Measurements from ENCODE around the gene SERPINA3.

The SERPINA3 gene

GRCh38 chr14:94659901-94660300 is 47.7 kb downstream of the SERPINA3 start:
- no peak for DNase-seq

GRCh38 chr14:94660306-94660946 is 48.2 kb downstream of the SERPINA3 start:
- DNase-seq = no peak

GRCh38 chr14:94663538-94663937 is 51.3 kb downstream of the SERPINA3 start:
- DNase-seq = no peak

GRCh38 chr14:94663965-94664704 is 51.9 kb downstream of the SERPINA3 start:
- no peak for DNase-seq

GRCh38 chr14:94665121-94665520 is 52.9 kb downstream of the SERPINA3 start:
- DNase-seq = no peak

GRCh38 chr14:94665544-94665943 is 53.4 kb downstream of the SERPINA3 start:
- no peak for DNase-seq

GRCh38 chr14:94670692-94671285 is 58.6 kb downstream of the SERPINA3 start:
- DNase-seq = no peak

GRCh38 chr14:94671870-94672444 is 59.8 kb downstream of the SERPINA3 start:
- no peak for DNase-seq

- DNase-seq = no peak
These were observed 60.9 kb downstream of the SERPINA3 start for GRCh38 chr14:94673071-94673470.
